ENCODE results near the gene ABCC10.
A peak's percentile ranks its signal among the peaks of the same experiment; 100 is the strongest.

ABCC10 gene

GRCh38 chr6:43468748-43469681 lies 41.7 kb downstream of the ABCC10 start:
- no peak for DNase-seq (ENCODE audit: low read depth in 2 of 2)

GRCh38 chr6:43469947-43470346 lies 42.6 kb downstream of the ABCC10 start:
- no peak for DNase-seq (ENCODE audit: low read depth in 2 of 2)

GRCh38 chr6:43471399-43471798 lies 44.1 kb downstream of the ABCC10 start:
- DNase-seq (ENCODE audit: low read depth in 2 of 2): no peak

DNA sequence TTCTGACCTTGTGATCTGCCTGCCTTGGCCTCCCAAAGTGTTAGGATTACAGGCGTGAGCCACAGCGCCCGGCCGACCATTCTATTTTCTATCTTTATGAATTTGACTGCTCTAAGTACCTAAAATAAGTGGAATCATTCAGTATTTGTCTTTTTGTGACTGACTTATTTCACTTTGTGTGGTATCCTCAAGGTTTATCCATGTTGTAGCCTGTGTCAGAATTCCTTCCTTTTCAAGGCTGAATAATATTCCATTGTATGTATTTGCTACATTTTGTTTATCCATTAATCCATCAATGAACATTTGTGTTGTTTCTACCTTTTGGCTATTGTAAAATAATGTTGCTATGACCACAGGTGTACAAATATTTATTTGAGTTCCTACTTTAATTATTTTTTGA lies 45.2 kb downstream of the ABCC10 start:
- no peak for DNase-seq (ENCODE audit: low read depth in 2 of 2)

GRCh38 chr6:43475516-43475915 lies 48.2 kb downstream of the ABCC10 start:
- no peak for DNase-seq (ENCODE audit: low read depth in 2 of 2)

DNA sequence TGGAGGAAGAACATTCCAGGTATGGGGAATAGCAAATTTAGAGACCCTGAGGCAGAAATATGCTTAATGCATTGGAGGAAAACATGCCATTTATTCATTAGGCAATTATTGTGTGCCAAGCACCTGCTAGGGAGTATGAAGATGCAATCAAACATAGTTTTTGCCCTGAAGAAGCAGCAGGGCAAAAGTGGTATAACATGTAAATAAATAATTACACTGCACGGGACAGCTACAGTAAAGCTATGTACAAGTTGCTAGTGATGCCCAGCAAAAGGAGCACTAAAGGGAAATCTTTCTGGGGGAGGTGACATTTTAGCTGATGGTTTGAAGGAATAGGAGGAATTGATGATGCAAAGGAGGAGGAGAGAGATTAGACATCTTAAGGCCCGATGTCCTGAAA lies 49.4 kb downstream of the ABCC10 start:
- no peak for DNase-seq (ENCODE audit: low read depth in 2 of 2)

GRCh38 chr6:43477235-43478007 lies 50.1 kb downstream of the ABCC10 start, which contains the start of gene TJAP1:
TJAP1 (plus strand) TSS chr6:43477570; CDS start chr6:43499002, 21,432 bp downstream.
- DNase-seq (ENCODE audit: low read depth in 2 of 2): peak; percentile 92 to 93

- DNase-seq (ENCODE audit: low read depth in 2 of 2): no peak
Observed at GRCh38 chr6:43478008-43478372, 50.6 kb downstream of the ABCC10 start.

- no peak for DNase-seq (ENCODE audit: low read depth in 2 of 2)
Observed at GRCh38 chr6:43481075-43481474, 53.7 kb downstream of the ABCC10 start.

DNA sequence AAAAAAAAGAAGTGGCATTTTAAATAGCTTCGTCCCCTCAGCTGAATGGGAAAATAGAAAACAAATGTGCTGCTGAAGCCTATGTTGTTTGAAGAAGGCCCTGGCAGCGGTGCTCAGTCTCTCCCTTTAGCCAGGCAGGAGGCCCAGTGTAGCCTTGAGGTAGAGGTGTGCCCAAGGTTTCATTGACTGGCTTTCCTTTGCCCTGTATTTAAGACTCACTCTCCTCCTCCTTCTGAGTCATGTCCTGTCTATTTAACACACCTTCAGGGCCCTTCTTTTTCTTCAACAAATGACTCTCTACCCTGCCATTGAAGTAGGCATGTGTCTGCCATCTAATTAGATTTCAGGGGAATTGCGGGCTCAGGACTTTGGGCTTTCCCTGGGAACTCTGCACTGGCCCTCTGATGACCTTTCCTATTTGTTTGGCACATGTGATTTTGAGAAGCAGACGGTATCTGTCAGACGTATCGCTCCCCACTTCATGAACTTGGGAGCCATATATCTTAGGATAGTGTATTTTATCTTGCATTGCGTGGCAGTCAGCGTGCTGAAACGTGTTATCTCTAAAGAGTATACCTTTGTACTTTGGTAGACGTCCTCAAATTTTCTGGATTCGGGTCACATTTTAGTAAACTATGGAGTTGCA lies 54.4 kb downstream of the ABCC10 start:
- DNase-seq (ENCODE audit: low read depth in 2 of 2): no peak

DNA sequence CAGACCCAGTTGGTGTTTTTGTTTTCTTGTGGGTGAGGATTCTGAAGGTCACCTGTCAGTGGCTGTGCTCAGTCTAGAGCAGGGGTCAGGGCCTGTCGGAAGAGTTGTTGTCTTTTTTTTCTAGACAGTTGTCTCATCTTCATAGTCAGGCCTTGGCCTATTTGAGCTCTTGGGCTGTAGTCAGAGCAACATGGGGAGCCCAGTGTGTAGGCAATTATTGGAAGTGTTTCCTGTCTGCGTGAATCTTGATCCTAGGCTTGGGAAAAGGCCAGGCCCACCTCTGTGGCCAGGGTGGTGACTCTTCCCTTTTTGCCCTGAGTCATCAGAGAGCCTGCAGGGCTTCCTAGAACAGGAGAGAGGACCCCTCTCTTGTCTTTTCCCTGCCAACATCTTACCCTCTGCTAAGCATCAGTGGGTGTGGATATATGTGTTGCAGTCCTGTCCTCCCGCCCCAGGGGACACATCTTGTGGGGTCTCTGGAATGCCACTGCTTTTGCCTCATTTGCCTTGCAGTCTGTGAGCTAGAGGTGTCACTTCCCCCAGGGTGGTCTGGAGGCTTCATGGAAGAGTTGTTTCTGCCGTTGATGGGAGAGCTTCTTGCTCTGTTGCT lies 61.4 kb downstream of the ABCC10 start:
- DNase-seq (ENCODE audit: low read depth in 2 of 2): no peak

DNA sequence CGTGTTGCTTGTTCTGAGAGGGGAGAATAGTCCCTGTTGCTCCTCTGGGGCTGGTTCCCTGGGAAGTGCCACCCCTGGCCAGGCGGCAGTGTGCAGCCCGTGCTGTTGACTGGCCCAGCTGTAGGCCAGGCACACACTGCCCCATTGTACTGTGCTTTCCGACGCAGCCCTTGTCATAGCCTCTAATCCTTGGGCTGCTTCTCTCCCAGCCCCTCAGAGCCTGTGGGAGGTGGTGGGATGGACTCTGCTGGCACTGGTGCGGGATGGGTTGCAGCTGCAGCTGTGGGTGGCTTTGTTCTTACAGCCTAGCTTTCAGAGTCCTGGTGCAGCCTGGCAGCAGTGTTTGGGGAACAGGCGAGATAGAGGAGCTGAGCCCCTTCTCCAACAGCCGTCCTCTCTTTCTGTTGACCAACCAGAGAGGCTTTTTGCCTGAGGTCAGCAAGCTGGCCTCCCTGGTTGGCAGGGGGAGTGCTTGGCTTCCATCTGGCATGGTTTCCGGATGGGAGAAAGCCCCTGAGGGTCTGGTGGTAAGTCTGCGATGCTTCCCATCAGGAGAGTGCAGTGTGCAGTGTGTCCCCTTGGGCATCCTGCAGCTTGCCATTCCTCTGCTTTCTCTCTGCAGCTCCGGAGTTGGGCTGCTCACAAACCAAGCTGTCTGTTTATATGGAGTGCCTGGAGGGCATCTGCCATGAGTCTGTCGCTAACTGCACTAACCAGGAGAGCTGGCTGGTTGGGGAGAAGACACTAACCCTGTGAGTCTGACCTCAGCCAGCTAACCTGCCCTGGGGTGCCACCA lies 62.1 kb downstream of the ABCC10 start:
- DNase-seq (ENCODE audit: low read depth in 2 of 2): no peak

DNA sequence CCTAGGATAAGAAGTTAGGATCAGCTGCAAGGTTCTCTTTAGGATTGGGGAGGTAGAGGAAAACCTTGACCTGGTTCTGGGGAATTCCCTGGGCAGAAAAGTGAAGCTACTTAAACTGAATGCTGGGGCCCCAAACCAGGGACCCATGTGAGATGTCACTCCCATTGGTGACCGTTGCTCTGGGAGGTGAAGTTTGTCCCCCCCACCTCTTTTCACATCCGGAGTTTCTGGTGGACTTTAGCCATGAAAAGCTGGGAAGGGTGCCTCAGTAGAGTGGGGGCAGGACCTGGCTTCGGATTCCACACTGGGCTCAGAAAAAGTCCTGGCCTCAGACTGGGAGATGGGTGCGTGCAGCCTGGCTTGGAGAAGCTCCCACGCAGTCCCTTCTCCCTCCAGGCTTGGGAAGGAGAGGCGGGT lies 63.2 kb downstream of the ABCC10 start:
- no peak for DNase-seq (ENCODE audit: low read depth in 2 of 2)

GRCh38 chr6:43491750-43492661 lies 64.7 kb downstream of the ABCC10 start:
- no peak for DNase-seq (ENCODE audit: low read depth in 2 of 2)

GRCh38 chr6:43492673-43493072 lies 65.3 kb downstream of the ABCC10 start:
- DNase-seq (ENCODE audit: low read depth in 2 of 2): no peak

DNA sequence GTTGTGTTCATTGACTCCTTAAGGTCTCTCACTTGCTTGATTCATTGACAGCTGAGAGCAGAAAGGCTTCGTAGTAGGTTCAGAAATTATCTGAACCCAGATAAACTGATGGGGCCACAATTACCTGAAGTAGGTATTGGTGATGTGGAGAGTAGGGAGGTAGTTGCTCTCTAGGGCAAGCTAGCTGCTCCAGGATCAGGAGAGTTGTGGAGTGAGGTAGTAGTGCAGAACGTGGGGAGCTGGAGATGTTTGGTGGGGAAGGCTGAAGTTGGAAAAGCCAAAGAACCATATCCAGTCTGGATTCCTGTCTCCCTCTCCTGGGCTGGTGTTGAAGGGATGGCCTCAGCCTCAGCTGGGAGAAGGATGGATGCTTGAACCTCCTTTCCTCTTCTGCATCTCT lies 65.9 kb downstream of the ABCC10 start:
- no peak for DNase-seq (ENCODE audit: low read depth in 2 of 2)

DNA sequence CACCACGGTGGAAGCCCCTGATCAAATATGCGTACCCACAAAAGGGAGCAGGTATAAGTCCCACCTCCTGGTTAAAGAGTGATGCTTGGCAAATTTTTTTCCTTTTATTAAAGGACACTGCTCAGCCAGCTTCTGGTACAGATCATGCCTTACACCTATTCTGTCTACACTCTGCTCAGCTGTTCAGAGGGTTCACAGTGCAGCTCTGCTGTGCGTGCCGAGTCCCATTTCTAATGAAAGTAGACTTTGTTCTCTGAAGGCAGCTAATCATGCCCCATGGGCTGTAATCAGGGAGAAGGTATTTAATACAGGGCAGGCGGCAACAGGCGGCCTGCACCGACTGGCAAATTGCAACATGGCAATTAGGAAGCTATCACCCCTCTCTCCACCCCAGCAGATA lies 66.5 kb downstream of the ABCC10 start:
- no peak for DNase-seq (ENCODE audit: low read depth in 2 of 2)

DNA sequence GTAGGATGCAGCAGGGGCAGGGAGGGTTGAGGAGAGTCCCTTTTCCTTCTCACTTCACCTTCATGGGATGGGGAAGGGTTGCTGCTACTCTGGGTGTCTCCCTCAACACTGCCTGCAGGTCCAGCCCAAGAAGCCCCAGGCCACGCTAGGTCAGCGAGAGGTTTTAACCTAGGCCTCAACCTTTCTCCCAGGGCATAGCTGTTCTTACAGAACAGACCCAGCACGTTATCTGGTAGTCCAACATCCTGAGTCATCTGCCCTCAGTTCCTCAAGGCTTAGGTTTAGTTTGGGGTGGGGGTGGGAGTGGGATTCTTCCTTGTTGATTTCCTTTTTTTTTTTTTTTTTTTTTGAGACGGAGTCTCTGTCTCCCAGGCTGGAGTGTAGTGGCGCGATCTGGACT lies 67.0 kb downstream of the ABCC10 start:
- no peak for DNase-seq (ENCODE audit: low read depth in 2 of 2)

GRCh38 chr6:43494766-43495165 lies 67.4 kb downstream of the ABCC10 start:
- no peak for DNase-seq (ENCODE audit: low read depth in 2 of 2)

GRCh38 chr6:43495409-43495941 lies 68.1 kb downstream of the ABCC10 start:
- no peak for DNase-seq (ENCODE audit: low read depth in 2 of 2)

All from stimulated activated CD8-positive, alpha-beta memory T cell treated with anti-CD3 and anti-CD28 coated beads, Interleukin-15, amount 100 ng/mL, for 4 hours (primary cell).